Measurements from ENCODE around the gene TMEM134.
"Not testable (repeated sequence)": the region's sequence is repeated elsewhere in the genome, so short reads cannot be mapped to it uniquely, and the experiment has no call there.

Gene TMEM134

GRCh38 chr11:67489203-67489884 is 20.3 kb upstream of the TMEM134 start:
- TF ChIP-seq CTCF (IDR thresholded peaks at IDR 0.05; ENCODE audit: low read depth, low read length), result no peak

GRCh38 chr11:67486481-67487195 is 17.6 kb upstream of the TMEM134 start:
- Histone ChIP-seq H3K27me3 (no peaks in the 10 kb centered on the region), H3K4me3 (ENCODE audit: low read depth, low read length) (no peak overlapping the region), H3K4me1 (no peaks in the 10 kb centered on the region), H3K36me3 (peaks cover 9% of the 10 kb centered on the region), H3K9me3 (0 out of 2 replicates have a peak, but pooled peaks cover 8% of the 10 kb centered on the region)
- no peak for DNase-seq
- no peak for TF ChIP-seq CTCF (IDR thresholded peaks at IDR 0.05; ENCODE audit: low read depth, low read length)

More at GRCh38 chr11:67489203-67489884, 20.3 kb upstream of the TMEM134 start:
- no peak for DNase-seq
- Histone ChIP-seq H3K27me3 (no peaks in the 10 kb centered on the region), H3K9me3 (no peaks in the 10 kb centered on the region), H3K4me3 (ENCODE audit: low read depth, low read length) (no peak overlapping the region), H3K36me3 (peaks cover 9% of the 10 kb centered on the region), H3K4me1 (no peaks in the 10 kb centered on the region)

- H3K4me3 ChIP-seq (ENCODE audit: low read depth, low read length); H3K9me3 ChIP-seq: not testable (repeated sequence)
Observed at GRCh38 chr11:67485873-67486361, 16.9 kb upstream of the TMEM134 start.

GRCh38 chr11:67484847-67485311 is 15.8 kb upstream of the TMEM134 start:
- H3K9me3 ChIP-seq, result 0 out of 2 replicates have a peak, but pooled peaks cover 8% of the 10 kb centered on the region
- H3K27me3 ChIP-seq, result no peaks in the 10 kb centered on the region
- H3K4me3 ChIP-seq (ENCODE audit: low read depth, low read length), result no peak overlapping the region
- no peak for DNase-seq
- no peak for TF ChIP-seq CTCF (IDR thresholded peaks at IDR 0.05; ENCODE audit: low read depth, low read length)
- peaks cover 3% of the 10 kb centered on the region for H3K36me3 ChIP-seq
- no peaks in the 10 kb centered on the region for H3K4me1 ChIP-seq

More at GRCh38 chr11:67485873-67486361, 16.9 kb upstream of the TMEM134 start:
- not testable (repeated sequence) for H3K27me3 ChIP-seq, H3K36me3 ChIP-seq, DNase-seq, H3K4me1 ChIP-seq

- no peak for TF ChIP-seq CTCF (IDR thresholded peaks at IDR 0.05; ENCODE audit: low read depth, low read length)
- no peak overlapping the region for H3K4me3 ChIP-seq (ENCODE audit: low read depth, low read length)
- peaks cover 3% of the 10 kb centered on the region for H3K36me3 ChIP-seq
- no peaks in the 10 kb centered on the region for H3K4me1 ChIP-seq
- H3K27me3 ChIP-seq, result no peaks in the 10 kb centered on the region
- DNase-seq, result no peak
- H3K9me3 ChIP-seq, result 0 out of 2 replicates have a peak, but pooled peaks cover 8% of the 10 kb centered on the region
Observed at GRCh38 chr11:67483831-67484665, 15.0 kb upstream of the TMEM134 start.

Data from BE2C (cell line).